Measurements from ENCODE around the gene CCDC200. TPM values are rescaled to one million over a fixed set of nuclear protein-coding genes. Genes with fewer than 3 reads are reported as not detected.
A peak's percentile ranks its signal among the peaks of the same experiment; 100 is the strongest.

CCDC200 gene
- total and polyA plus RNA-seq, 2 of the 13 experiments (the other 11 are each of a cell fraction or from before 2014, with no cell fraction given) = not detected

DNA sequence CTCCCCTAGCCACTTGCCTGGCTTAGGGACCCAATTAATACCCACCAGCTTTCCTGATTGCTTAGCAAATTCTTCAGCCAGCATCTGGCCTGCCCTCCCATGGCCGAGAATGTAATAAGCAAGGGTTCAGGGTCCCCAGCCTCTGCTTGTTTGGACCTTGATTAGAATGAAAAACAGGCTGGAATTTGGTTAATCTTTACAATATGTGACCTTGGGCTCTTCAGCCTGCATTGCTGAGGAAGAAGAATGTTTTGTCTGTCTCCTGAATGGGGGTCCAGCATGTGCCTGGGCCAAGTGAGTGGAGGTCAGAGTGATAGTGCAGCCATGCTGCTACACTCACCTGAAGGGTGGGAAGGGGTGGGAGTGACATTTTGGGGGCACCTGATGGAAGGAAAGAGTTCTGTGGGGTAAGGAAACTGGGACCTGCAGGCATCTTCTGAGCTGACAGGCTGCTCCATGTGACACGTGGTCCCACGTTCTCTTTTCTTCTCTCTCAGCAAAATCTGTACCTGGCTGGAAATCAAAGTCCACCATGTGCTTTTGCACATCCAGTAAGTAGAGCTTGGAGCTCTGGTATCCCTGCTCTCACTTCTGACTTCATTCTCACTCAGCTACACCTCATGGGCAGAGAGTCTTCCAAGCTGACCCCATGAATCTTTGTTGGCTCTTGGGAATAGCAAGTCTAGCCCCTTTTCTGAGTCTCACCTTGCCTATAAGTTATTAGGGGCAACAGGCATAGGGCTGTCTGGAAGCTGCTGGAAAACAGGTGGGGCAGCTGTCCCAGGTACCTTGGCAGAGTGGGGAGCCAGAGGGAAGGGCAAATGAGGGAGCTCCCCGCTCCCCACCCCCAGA is 11.4 kb downstream of the CCDC200 start (continued):
- TF ChIP-seq MXD1 (CRISPR knock-in tag; IDR thresholded peaks at IDR 0.05) = peak; percentile 89
- 0 out of 2 replicates have a peak, but pooled peaks have one; percentile 18 for TF ChIP-seq WIZ (CRISPR knock-in tag; IDR thresholded peaks at IDR 0.05)
- TF ChIP-seq ZNF225 (CRISPR knock-in tag; IDR thresholded peaks at IDR 0.05) = no peak; the same call in 1 of the 2 replicates
- TF ChIP-seq MYPOP (CRISPR knock-in tag; IDR thresholded peaks at IDR 0.05) = peak; percentile 52; the same call in 1 of the 2 replicates
- no peak; the same call in none of the 2 replicates for TF ChIP-seq KMT2B (CRISPR knock-in tag; IDR thresholded peaks at IDR 0.05)
- TF ChIP-seq PBX3 (CRISPR knock-in tag; IDR thresholded peaks at IDR 0.05; ENCODE audit: borderline replicate concordance) = no peak
- peak; percentile 78 for TF ChIP-seq ZNF766 (CRISPR knock-in tag; IDR thresholded peaks at IDR 0.05; ENCODE audit: borderline replicate concordance)
- peak; percentile 89 for TF ChIP-seq MEIS1 (CRISPR knock-in tag; IDR thresholded peaks at IDR 0.05; ENCODE audit: borderline replicate concordance)
- TF ChIP-seq ZNF883 (CRISPR knock-in tag; IDR thresholded peaks at IDR 0.05; ENCODE audit: not compliant biosample characterization) = no peak
- TF ChIP-seq ZNF30 (CRISPR knock-in tag; IDR thresholded peaks at IDR 0.05) = 0 out of 2 replicates have a peak, but pooled peaks have one; percentile 67
- TF ChIP-seq DPF2 (CRISPR knock-in tag; IDR thresholded peaks at IDR 0.05; ENCODE audit: borderline replicate concordance, low read depth) = peak; percentile 77; the same call in 1 of the 2 replicates
- TF ChIP-seq NFKB2 (CRISPR knock-in tag; IDR thresholded peaks at IDR 0.05; ENCODE audit: borderline replicate concordance) = no peak; the same call in 1 of the 2 replicates
- no peak for TF ChIP-seq ZSCAN20 (CRISPR knock-in tag; IDR thresholded peaks at IDR 0.05; ENCODE audit: borderline replicate concordance)
- no peak for TF ChIP-seq ZFP36 (IDR thresholded peaks at IDR 0.05; ENCODE audit: borderline replicate concordance, low read depth, low read length, partially characterized antibody)
- TF ChIP-seq KLF11 (CRISPR knock-in tag; IDR thresholded peaks at IDR 0.05) = no peak; the same call in 1 of the 2 replicates
- TF ChIP-seq USF2 (IDR thresholded peaks at IDR 0.05; ENCODE audit: low read depth, low read length) = peak; percentile 80
- TF ChIP-seq USF2 (CRISPR knock-in tag; IDR thresholded peaks at IDR 0.05; ENCODE audit: borderline replicate concordance) = peak; percentile 75
- TF ChIP-seq, protein P1, sequence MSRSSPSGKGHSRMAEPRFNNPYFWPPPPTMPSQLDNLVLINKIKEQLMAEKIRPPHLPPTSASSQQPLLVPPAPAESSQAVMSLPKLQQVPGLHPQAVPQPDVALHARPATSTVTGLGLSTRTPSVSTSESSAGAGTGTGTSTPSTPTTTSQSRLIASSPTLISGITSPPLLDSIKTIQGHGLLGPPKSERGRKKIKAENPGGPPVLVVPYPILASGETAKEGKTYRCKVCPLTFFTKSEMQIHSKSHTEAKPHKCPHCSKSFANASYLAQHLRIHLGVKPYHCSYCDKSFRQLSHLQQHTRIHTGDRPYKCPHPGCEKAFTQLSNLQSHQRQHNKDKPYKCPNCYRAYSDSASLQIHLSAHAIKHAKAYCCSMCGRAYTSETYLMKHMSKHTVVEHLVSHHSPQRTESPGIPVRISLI (CRISPR knock-in tag; IDR thresholded peaks at IDR 0.05; ENCODE audit: borderline replicate concordance) = peak; percentile 81
- TF ChIP-seq ZFP36L1 (CRISPR knock-in tag; IDR thresholded peaks at IDR 0.05) = peak; percentile 3; the same call in 1 of the 2 replicates
- TF ChIP-seq TBX3 (IDR thresholded peaks at IDR 0.05; ENCODE audit: borderline replicate concordance) = 0 out of 2 replicates have a peak, but pooled peaks have one; percentile 16
- TF ChIP-seq GATAD1 (CRISPR knock-in tag; IDR thresholded peaks at IDR 0.05) = peak; percentile 49; the same call in 1 of the 2 replicates
- TF ChIP-seq ZBTB8A (CRISPR knock-in tag; IDR thresholded peaks at IDR 0.05; ENCODE audit: borderline replicate concordance, low read depth) = peak; percentile 82; the same call in 1 of the 2 replicates

Measured in HepG2 (cell line).